DMS79 (cell line): ENCODE results near the gene RPS19.
"Not testable (repeated sequence)": the region's sequence is repeated elsewhere in the genome, so short reads cannot be mapped to it uniquely, and the experiment has no call there.

ENCODE experiments used
- DNase-seq: peaks from one replicate; lab custom pipeline; 2025; lab: John Stamatoyannopoulos, UW

The RPS19 gene

GRCh38 chr19:41860419-41861115, 512 bp downstream of the RPS19 start:
- no peak for DNase-seq

GRCh38 chr19:41861116-41861768, 1.2 kb downstream of the RPS19 start:
- peak; percentile 47 for DNase-seq

DNA sequence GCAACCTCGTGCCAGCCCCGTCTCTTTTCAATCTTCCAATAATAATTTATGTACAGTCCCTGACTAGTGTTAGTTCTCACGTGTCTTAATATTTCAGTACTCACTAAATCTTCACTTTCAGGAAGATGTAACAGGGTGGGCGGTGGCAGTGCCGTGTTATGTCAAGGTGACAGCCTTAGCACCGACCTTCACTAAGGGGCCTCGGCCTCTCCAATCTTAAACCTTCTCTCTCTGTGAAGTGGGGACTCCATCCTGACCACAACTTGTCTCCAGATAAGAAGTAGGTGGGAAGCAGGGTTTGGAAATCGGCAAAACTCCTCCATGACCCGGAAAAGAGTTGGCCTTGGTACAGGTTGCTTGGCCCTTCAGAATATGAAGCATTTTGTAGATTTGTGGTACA, 1.8 kb downstream of the RPS19 start:
- no peak for DNase-seq

DNA sequence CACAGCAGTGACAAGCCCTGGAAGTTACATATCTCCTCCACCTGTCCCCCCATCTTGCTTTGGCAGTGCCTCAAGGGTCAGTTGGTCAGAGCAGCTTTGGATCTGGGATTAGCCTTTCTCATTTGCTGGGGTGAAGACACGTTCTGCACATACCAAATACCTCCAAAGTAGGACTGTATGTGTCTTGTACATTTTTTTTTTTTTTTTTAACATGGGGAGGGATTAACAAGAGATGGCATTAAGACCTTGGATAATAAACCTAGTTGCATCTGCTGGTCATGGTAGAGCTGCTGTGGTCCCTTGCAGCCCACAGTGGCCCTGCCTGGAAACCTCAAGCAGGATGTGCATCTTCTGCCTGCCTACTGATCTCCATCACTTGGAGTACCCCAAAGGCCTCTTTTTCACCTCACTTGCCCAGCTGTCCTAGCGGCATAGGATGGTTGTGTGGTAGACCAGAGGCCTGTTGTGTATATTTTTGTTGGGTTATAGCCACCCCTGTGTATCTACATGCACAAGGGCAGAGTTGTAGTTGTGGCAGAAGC, 2.5 kb downstream of the RPS19 start:
- no peak for DNase-seq

GRCh38 chr19:41863209-41863931, 3.3 kb downstream of the RPS19 start:
- DNase-seq = no peak

DNA sequence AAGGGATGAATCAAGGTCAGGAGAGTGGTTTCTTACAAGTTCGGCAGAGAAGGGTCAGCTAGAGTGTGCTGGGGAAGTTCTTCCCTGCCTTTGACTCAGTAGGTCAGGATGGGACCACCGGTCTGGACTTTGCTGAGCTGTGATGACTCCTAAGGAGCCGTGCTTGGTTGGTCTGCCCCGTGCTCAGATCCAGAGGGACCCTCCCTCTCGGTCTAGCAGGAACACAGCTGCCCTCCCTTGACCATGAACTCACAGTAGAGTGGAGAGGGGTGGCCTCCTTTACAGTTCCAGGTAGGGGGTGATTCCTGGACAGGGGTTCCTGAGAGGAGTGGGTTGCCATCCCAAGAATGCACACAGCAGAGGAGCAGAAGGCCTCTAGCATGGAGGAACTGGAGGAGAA, 4.3 kb downstream of the RPS19 start:
- no peak for DNase-seq

- DNase-seq = no peak
These were observed 6.2 kb downstream of the RPS19 start for GRCh38 chr19:41866284-41866683.

DNA sequence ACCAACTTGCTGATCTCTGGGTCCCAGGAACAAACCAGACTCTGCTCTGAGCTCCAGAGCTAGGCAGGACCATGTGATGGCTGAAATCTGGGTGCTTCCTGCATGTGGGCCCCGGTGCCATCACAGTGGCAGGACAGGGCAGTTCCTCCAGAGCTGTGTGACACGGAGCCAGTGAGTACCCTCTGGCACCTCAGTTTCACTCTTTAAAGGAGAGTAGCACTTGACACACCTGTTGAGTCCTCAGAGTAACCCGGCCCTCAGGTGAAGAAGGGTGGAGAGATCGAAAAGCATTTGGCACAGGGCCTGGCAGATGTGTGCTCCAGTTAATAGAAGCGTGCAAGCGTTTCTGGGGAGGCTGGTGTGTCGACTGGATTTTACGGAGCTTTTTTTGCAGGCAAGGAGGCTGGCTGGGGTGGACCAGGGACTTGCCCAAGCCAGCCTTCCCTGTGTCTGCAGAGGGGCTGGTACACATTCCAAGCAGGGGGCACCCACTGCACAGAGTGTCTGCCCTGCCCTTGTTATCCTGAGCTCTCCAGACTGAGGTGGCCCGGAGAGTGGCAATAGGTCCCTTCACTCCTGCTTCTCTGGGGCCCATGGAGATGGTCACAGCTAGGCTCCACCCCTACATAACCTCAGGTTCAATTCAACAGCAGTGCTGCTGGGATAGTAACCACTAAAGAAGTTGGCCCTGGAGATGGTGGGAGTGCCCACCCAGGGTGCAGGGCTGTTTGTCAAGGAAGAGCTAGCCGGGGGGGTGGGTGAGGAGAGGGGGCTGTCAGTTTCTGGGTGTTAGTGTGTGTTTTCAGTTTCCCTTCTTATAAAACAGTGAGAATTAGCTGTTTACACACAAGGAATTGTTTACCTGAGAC, 8.3 kb downstream of the RPS19 start:
- DNase-seq = peak; percentile 95

DNA sequence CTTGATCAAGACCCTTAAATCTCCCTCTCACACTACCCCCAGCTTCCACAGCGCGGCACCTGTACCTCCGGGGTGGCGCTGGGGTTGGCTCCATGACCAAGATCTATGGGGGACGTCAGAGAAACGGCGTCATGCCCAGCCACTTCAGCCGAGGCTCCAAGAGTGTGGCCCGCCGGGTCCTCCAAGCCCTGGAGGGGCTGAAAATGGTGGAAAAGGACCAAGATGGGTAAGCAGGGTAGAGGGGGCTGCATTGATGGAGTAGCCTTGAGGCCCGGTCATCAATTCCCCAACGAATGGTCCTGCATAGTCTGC, 8.9 kb downstream of the RPS19 start:
- DNase-seq = no peak

- DNase-seq = peak; percentile 53
These were observed 9.4 kb downstream of the RPS19 start for GRCh38 chr19:41869374-41869955.

DNA sequence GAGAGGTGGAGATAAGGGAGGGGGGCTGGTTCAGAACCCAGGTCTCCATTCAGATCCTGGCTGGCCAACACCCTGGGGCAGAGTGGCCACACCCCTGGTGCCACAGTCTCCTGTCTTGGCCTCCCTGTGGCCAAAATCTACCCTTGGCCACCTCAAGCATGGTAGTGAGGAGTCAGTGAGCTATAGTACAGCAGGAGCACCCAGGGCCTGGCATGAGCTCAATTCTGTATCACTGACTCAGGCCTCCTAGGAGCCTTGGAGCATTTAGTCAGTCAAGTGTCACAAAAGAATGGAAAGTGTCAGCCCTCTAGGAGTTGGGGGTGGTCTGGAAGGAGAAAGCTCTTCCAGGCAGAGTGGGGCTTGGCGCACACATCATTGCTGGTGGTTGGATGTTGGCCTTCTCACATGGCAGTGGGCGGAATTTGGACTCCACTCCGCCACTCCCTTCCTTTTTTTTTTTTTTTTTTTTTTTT, 10.4 kb downstream of the RPS19 start:
- peak; percentile 18 for DNase-seq

- DNase-seq = no peak
These were observed 11.7 kb downstream of the RPS19 start for GRCh38 chr19:41871573-41872383.

GRCh38 chr19:41872384-41872774, 12.3 kb downstream of the RPS19 start:
- DNase-seq = no peak

- DNase-seq = no peak
These were observed 13.0 kb downstream of the RPS19 start for GRCh38 chr19:41872775-41873647.

GRCh38 chr19:41875973-41876372, 15.9 kb downstream of the RPS19 start:
- not testable (repeated sequence) for DNase-seq

GRCh38 chr19:41876847-41877832, 17.1 kb downstream of the RPS19 start, which contains the start of gene CD79A:
Gene CD79A, plus strand, starts transcription at chr19:41877279. Its CDS starts 26 bp downstream, at chr19:41877305.
- DNase-seq = no peak

DNA sequence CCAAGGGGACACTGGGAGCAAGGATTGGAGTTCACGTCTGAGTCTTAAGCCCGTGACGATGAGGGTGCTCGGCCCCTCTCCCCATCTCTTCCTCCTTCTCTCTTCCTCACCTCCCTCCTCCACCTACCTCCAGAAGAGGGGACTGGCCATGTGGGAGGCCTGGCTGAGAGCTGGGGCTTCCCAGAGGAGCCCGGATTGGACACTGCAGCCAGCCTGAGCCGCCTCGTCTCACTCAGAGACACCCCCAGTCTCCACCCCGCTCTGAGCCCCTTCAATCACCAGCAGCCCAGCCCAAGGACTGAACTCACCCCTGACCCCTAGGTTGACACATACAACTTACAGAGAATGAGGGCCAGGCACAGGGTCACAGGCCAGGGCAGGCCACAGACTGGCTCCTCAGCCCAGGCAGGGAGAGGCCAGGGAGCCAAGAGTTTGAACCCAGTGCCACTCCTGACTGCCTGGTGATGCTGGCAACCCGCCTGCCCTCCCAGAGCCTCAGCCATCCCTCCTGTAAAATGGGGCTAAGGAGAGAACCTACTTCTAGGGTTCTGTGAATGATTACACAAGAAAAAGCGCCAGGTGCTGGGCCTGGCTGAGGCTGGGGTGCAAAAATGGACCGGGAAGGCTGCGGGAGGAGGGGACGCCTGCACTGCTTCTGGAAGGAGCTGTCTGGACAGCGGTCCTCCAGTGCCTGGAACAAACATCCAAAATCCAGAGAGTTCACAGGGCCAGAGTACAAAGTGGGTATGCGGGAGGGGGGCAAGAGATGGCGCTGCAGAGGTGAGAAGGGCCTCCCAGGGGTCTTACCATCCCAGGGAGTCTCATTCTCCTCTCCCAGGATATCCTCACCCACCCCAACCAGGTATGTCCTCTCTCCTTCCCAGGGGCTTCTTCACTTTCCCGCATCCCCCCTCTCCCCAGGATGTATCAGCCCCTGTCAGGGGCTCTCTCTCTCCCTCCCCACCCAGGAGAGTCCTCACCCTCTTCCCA, 18.2 kb downstream of the RPS19 start:
- no peak for DNase-seq
